Ascending aorta (tissue), 2 donors: Measurements from ENCODE around the gene MYO1D. TPM values are rescaled to one million over a fixed set of nuclear protein-coding genes. Genes with fewer than 3 reads are reported as not detected.

Experiments used
- DNase-seq, 2 donors: peaks; one replicate each; pipeline ENCODE4 v3.0.0-alpha.2; 2019; ENCODE audit warnings: low spot score in 2 of 2
- H3K27ac ChIP-seq, 2 donors: fragments of 200-600 bp; sonication (generic); one replicate each; pipeline ENCODE4 v1.5.1; 2016 to 2017; ENCODE audit warnings: mild to moderate bottlenecking in 1 of 2
- H3K27me3 ChIP-seq: fragments of 200-600 bp; sonication (generic); one replicate; pipeline ENCODE4 v1.5.1; 2017
- H3K36me3 ChIP-seq, 2 donors: fragments of 200-600 bp; sonication (generic); one replicate each; pipeline ENCODE4 v1.5.1; 2016
- H3K4me1 ChIP-seq, 2 donors: fragments of 200-600 bp; sonication (generic); one replicate each; pipeline ENCODE4 v1.5.1; 2016 to 2017; ENCODE audit warnings: mild to moderate bottlenecking in 1 of 2
- H3K4me3 ChIP-seq, 2 donors: fragments of 200-600 bp; sonication (generic); one replicate each; pipeline ENCODE4 v1.5.1; 2016 to 2017; ENCODE audit warnings: mild to moderate bottlenecking in 1 of 2
- H3K9me3 ChIP-seq, 2 donors: fragments of 200-600 bp; sonication (generic); one replicate each; pipeline ENCODE4 v1.5.1; 2016
- CTCF ChIP-seq, 3 experiments: fragments of 200-600 bp in 2 of 3; fragments of 450-650 bp in 1 of 3; sonication (generic) in 2 of 3; IDR thresholded peaks; one replicate each; pipeline ENCODE4 v1.5.1; 2016 to 2019; ENCODE audit warnings: antibody characterized with exemption in 3 of 3, mild to moderate bottlenecking in 1 of 3, moderate library complexity in 1 of 3
- intact Hi-C: fragments of 100-400 bp; cut with DNase I; formaldehyde crosslinking; loops from one replicate; pipeline ENCODE4 v1.15.1; 2023
- total RNA-seq: library from RNA; depleted of rRNA; stranded (reverse); fragments of >200 nt; gene quantifications from one replicate; pipeline ENCODE4 v1.1.0, GENCODE V29; 2016

The MYO1D gene
- total RNA-seq, 1 donor from 2014 or later = 105 TPM

DNA sequence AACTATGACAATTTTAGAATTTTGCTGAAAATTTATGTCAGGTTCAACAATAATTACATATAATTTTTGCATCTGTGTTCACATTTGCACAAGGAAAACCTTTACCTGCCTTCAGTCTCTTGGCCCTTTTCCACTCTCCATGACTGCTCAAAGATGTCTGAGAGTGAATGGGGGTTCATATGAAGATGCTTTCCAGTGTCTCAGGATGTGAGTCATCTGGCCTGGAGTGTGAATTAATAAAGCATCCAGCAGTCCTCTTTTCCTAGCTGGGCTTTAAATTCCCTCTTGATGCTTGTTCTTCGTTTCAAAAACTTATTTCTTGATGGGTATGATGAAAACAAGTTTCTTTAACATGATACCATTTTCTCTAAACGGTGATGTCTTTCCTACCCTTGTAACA is 290.3 kb downstream of the MYO1D start:
- Histone ChIP-seq H3K4me1 (no peaks in the 10 kb centered on the region), H3K9me3 (peaks cover 4 to 9% of the 10 kb centered on the region in 2 donors), H3K27me3 (no peaks in the 10 kb centered on the region), H3K4me3 (no peak overlapping the region), H3K27ac (no peak overlapping the region), H3K36me3 (peaks cover 7 to 12% of the 10 kb centered on the region in 2 donors)
- no peak for DNase-seq
- TF ChIP-seq CTCF (IDR thresholded peaks at IDR 0.05) = no peak
- intact Hi-C loops = no loop called here

DNA sequence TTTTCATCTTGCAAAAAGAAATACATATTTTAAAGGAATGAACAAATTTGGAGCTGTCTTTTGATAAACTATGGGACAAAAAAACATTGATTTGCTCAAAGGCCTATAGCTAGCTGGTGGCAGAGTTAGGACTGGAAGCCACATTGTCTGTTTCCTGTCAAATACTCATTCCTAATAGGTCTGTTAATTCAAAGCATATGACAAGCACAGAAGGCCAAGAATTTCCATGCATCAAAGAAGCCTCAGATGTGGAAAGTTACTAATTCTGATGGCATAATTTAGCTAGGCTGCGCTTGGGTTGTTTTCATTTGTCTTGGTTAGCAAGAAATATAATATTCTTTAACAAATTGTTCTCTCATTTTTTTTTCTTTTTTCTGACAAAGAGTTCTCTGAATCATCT is 292.1 kb downstream of the MYO1D start:
- Histone ChIP-seq H3K4me3 (no peak overlapping the region), H3K36me3 (peaks cover 3 to 8% of the 10 kb centered on the region in 2 donors), H3K27me3 (no peaks in the 10 kb centered on the region), H3K27ac (no peak overlapping the region), H3K9me3 (peaks cover 4 to 9% of the 10 kb centered on the region in 2 donors), H3K4me1 (no peaks in the 10 kb centered on the region)
- DNase-seq = no peak
- intact Hi-C loops = no loop called here
- TF ChIP-seq CTCF (IDR thresholded peaks at IDR 0.05) = no peak

- Histone ChIP-seq H3K27ac (no peak overlapping the region), H3K27me3 (no peaks in the 10 kb centered on the region), H3K9me3 (peaks cover 4 to 9% of the 10 kb centered on the region in 2 donors), H3K4me3 (no peak overlapping the region), H3K36me3 (peaks cover 0 to 4% of the 10 kb centered on the region in 2 donors), H3K4me1 (no peaks in the 10 kb centered on the region)
- no peak for TF ChIP-seq CTCF (IDR thresholded peaks at IDR 0.05)
- no peak for DNase-seq
- intact Hi-C loops = no loop called here
Measured at GRCh38 chr17:32583053-32583452, 293.9 kb downstream of the MYO1D start.

- no peak overlapping the region for H3K4me3 ChIP-seq
- DNase-seq = no peak
- TF ChIP-seq CTCF (IDR thresholded peaks at IDR 0.05) = no peak
- no peaks in the 10 kb centered on the region for H3K4me1 ChIP-seq
- H3K36me3 ChIP-seq = no peaks in the 10 kb centered on the region
- no peaks in the 10 kb centered on the region for H3K9me3 ChIP-seq
- H3K27me3 ChIP-seq = no peaks in the 10 kb centered on the region
- H3K27ac ChIP-seq = no peak overlapping the region
- intact Hi-C loops = no loop called here
Measured at GRCh38 chr17:32575852-32576251, 301.1 kb downstream of the MYO1D start.

GRCh38 chr17:32570081-32570396 is 306.9 kb downstream of the MYO1D start:
- no peak for TF ChIP-seq CTCF (IDR thresholded peaks at IDR 0.05)

More at GRCh38 chr17:32570081-32570396, 306.9 kb downstream of the MYO1D start:
- no peak overlapping the region for H3K27ac ChIP-seq
- H3K36me3 ChIP-seq = peaks cover 0 to 23% of the 10 kb centered on the region in 2 donors
- H3K9me3 ChIP-seq = no peaks in the 10 kb centered on the region
- no peak for DNase-seq
- no peaks in the 10 kb centered on the region for H3K27me3 ChIP-seq
- intact Hi-C loops = no loop called here
- H3K4me3 ChIP-seq = no peak overlapping the region
- no peaks in the 10 kb centered on the region for H3K4me1 ChIP-seq
